GM04503 (cell line): ENCODE measurements around the gene TNFSF8.
A peak's percentile ranks its signal among the peaks of the same experiment; 100 is the strongest.

ENCODE experiments used
- DNase-seq: peaks from one replicate; pipeline ENCODE4 v3.0.0-alpha.2; 2012; ENCODE audit warnings: low read depth

Gene TNFSF8

DNA sequence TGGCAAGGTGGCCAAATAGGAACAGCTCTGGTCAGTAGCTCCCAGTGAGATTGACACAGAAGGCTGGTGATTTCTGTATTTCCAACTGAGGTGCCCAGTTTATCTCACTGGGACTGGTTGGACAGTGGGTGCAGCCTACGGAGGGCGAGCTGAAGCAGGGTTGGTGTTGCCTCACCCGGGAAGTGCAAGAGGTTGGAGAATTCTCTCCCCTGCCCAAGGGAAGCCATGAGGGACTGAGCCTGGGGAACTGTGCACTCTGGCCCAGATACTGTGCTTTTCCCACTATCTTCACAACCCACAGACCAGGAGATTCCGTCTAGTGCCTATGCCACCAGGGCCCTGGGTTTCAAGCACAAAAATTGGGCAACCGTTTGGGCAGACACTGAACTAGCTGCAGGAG is 61.0 kb downstream of the TNFSF8 start:
- DNase-seq = no peak

DNA sequence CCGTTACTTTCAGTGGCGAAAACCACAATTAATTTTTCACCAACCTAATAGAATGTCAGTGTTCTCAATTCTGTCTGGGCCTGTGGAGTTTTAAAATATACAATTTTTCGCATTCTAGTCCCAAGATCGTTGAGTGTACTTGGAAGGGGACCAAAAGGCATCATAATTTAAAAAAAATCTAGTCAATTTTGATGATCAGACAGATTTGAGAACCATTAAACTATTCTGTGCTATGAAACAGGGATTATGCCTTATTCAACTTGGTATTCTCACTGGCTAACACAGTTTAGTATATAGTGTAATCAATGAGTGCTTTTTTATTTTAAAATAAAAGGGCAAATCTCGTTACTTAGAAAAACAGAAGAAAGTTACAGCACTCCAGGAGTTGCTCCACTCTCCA is 63.1 kb downstream of the TNFSF8 start:
- DNase-seq = no peak

DNA sequence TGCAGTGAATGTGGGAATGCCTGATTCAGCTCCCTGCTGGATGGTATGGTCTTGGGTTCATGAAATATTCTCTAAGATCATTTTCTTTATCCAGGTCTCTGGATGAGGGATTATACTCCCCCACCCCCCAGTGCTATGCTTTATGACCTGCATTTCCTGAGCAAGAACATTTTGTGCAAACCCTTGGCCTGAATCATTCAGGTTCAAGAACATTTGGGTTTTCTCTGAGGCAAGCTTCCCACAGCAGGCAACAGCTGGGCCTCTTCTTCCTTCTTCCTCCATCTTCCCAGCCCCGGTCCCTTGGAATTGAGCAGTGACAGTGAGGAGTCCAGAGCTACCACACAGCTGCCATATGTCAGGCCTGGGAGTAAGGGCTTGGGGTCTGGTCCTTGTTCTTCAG is 65.9 kb downstream of the TNFSF8 start:
- DNase-seq = no peak

DNA sequence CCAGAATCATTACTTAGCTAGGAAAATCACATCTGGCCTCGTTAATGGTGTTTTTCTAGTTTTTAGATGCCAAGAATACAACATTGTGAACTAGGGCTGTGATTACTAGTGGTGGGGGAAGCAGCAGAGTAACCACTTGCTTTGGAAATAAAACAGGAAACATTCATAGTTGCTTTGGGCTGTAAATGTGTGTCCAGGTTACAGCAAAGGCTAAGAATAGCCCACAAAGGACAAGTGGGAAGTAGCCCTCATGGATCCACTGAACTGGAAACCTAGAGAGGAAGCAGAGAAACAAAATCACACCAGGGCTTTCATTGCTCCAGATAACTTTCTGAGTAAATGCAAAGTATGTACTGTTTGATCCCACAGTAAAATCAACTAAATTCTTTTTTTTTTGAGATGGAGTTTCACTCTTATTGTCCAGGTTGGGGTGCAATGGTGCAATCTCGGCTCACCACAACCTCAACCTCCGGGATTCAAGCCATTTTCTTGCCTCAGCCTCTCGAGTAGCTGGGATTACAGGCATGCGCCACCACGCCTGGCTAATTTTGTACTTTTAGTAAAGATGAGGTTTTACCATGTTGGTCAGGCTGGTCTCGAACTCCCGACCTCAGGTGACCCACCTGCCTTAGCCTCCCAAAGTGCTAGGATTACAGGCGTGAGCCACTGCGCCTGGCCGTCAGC is 68.3 kb downstream of the TNFSF8 start:
- no peak for DNase-seq

DNA sequence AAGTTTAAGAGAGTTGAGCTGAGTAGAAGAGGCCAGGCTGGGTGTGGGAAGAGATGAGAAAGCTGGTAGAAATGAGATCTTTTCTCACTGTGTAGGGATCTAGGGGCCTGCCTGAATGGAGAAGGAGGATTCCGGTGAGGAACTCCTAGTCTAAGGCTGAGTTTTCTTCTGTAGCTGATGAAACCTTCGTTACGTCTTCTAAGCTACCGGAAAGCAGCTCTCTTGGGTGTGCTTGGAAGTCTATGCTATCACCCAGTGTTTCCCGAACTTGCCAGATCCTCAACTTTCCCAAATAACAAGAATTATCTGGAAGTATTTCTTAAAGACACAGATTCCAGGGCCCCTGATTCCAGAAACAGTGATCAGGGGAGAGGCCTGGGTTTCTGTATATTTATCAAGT is 69.1 kb downstream of the TNFSF8 start:
- DNase-seq = no peak

DNA sequence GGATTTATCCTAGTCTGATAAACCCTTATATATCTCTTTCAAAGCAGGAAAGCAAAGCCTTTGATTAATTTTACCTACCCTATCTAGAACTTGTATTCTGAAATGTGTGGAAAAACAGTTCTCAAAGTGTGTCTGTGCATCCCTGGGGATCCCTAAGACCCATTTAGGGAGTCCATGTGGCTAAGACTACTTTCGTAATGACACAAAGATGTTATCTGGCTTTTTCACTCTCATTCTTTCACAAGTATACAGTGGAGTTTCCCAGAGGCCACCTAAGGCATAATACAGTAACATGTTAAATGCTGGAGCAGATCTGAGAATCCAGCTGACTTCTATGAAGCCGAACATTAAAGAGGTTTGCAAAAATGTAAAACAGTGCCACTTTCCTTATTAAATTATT is 70.2 kb downstream of the TNFSF8 start:
- DNase-seq = no peak

DNA sequence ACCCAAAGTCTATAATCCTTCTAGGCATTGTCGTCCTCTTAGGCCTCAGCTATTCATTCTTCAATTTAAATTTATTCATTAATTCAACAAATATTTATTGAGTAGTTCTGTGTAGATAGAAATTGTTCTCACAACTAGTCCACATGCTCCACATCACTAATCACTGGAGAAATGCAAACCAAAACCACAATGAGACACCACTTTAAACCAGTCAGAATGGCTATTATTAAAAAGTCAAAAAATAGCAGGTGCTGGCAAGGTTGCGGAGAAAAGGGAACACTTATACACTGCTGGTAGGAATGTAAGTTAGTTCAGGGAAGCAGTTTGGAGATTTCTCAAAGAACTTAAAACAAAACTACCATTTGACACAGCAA is 73.5 kb downstream of the TNFSF8 start:
- DNase-seq = no peak

DNA sequence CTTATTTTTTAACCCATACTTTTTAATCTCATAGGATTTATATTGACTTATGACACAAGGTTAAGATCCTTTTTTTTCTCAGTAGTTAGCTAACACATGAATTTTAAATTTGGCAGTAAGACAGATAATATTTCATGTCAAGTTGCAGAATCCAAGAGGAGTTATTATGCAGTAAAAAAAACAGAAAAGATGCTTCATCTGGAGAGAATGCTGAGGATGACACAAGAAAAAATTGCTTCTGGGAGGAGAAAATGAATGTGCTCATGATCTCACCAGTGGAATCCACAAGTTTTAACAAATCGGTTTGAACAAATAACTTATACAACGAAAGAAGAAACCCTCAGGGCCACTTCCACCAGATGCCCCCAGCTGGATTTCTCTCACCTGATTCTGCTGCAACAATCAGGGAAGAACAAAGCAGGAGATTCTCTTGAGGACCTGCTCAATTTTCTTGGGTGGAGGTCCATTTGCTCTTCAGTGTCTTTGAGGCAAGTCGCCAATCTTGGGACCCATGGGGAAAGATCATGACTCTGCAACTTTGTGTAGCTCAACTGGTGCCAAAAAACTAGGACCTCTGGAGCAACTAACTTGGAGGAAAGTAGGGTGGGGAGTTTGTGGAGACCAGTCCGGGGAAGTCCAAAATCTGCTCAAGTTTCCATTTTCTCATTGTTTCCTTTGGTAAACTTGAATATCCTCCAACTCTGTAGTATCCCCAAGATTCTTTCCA is 74.0 kb downstream of the TNFSF8 start:
- peak; percentile 85 for DNase-seq

DNA sequence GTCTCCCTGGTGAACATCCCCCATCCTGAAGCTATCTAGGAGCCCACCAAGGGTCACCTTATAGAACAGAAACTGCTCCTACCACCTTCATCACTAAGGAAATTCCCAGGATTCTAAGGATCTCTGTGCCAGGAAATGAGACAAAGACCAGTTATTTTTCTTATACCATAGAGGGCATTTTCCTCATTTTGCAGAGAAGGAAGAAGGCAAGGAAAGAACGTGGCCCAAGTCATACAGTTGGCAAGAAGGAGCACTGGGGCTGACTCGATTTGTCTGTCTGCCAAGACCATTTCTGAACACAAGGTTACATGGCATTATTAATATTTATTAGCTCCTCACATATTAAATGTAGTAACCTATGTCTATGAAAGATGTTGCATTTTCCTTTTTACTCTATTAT is 74.9 kb downstream of the TNFSF8 start:
- DNase-seq = no peak

DNA sequence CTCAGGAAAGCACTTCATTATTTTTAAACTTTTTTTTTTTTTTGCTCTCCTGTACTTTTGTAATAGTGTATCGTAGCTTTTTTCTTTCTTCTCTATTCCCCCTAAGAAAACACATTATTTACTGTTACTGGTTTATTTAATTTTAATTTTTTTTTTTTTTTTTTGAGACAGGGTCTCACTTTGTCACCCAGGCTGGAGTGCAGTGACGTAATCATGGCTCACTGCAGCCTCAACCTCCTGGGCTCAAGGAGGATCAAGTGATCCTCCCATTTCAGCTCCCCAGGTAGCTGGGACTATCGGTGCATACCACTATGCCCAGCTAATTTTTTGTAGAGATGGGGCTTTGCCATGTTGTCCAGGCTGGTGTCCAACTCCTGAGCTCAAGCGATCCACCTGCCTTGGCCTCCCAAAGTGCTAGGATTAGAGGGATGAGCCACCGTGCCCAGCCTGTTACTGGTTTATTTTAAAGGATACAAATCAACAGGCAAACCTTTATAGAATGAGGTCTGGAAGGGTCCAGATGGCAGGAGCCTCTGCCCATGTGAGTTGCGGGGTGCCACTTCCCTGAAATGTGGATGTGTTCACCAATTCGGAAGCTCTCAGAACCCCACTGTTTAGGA is 75.5 kb downstream of the TNFSF8 start:
- DNase-seq = no peak

DNA sequence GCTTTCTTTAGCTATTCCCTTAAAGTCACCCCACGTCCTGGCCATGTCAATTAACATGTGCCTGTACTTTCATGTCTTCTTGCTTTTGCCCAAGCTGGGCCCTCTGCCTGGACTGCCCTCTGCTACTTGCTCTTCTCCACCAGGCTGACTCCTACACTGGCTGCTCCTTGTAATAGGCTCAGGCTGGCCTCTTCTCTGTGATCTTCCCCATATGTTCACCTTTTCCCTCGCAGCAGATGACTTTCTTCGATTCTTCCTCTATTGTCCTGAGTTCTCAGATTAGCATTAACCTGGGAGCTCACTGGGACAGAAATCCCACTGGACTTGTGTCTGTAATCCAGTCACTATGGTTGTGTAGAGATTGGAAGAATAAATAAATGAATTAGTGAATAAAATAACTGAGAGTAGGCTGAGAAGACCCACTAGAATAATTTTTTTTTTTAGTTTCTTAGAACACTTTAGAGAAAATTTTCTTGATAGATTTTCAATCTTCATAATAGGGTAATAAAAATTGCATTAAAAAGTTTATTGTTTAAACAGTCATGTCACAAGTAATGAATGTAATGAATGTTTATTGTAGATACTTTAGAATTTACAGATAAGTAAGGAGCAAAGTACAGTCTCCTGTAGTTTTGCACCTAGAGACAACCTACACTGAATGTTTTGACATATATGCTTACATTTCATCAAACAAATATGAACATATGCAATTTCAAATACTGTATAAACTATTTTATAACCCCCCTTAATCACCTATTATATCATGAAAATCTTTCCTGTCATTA is 77.1 kb downstream of the TNFSF8 start:
- no peak for DNase-seq

DNA sequence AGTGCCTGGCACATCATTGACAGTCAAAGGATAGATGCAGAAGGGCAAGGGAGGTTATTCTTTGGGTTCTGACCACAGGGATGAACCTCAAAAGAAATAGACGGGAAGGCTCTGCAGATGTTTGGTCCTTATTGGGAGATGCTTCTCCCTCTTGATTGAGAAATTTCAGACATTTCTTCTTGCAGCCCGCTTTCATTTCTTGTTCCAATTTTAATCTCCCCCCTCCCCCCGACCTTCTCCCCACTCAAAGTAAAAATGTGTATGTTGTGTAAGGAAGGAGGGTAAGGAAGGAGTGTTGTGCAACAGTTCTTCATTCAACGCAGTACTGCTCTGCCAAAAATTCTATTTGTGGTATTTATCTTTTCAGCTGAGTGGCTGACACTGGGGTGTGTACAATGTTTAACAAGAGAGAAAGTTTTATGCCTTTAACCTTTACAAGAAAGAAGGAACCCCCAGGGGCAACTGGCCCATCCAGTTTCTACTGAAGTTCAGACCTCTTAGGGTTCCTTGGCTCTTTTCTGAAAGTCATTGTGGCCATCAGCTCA is 78.3 kb downstream of the TNFSF8 start:
- no peak for DNase-seq

DNA sequence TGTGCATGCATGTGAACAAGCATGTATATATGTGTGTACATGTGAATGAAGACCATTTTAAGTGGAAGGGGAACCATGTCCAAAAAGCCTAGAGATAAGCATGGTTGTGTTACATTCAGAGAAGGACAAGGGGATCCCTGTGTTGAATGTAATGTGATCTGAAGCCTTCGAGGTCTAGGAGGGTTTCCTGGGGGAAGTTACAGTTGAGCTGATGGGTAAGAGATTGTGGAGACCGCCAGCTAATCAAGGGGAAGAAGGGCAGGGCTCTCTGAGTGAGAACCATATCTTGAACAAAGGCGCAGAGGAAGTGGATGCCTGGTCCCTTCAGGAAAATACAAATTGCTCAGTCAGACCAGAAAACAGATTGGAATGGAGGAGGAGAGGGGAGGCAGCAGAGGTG is 79.1 kb downstream of the TNFSF8 start:
- no peak for DNase-seq
